Activated T-cell treated with anti-CD3 and anti-CD28 coated beads, Interleukin-2, amount 50 U/mL, for 1 hour (primary cell): Measurements from ENCODE around the gene TRAK1.

Source experiments
- DNase-seq: peaks from one replicate; pipeline ENCODE4 v3.0.0-alpha.2; 2020

TRAK1 gene

GRCh38 chr3:42159147-42159546, 68.0 kb downstream of the TRAK1 start:
- no peak for DNase-seq

DNA sequence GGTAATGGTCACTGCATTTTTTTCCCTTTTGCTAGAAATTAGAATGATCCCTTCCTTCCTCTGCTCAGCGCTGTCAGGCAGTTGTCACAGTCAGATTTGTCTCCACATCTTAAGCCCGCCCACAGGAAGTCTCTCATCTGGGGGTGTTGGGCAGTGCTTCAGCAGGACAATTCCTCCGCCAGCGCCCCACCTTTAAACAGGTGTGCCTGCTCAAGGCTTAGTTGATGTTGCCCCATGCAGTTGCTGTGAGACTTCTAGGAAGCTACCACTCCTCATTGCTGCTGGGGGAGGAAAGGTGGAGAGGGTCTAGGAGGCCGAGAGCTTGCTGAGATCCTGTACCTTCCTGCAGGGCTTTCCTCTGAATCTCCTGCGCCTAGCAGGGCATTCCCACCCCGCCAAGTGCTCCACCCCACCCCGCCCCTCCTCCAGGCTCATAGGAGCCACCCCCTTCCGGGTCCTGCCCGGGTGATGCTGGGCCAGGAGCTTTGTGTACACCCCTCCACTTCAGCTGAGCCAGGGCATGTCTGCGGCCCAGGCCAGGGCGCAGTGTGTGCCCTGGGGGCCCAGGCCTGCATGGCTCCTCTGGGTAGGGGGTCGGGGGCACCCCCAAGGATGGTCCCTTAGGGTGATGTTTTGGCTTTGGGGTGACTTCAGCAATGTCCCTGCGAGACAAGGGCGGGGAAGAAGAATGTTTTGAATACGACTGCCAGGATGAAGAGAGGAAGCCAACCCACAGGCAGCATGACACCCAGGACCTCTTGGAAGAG, 68.7 kb downstream of the TRAK1 start:
- DNase-seq: peak; percentile 31

- DNase-seq: no peak
These were observed 70.1 kb downstream of the TRAK1 start for GRCh38 chr3:42161050-42161935.

GRCh38 chr3:42162462-42162861, 71.3 kb downstream of the TRAK1 start:
- no peak for DNase-seq

GRCh38 chr3:42163622-42164244, 72.6 kb downstream of the TRAK1 start:
- DNase-seq: no peak

- no peak for DNase-seq
These were observed 73.5 kb downstream of the TRAK1 start for GRCh38 chr3:42164656-42165055.

GRCh38 chr3:42165211-42165610, 74.1 kb downstream of the TRAK1 start:
- DNase-seq: no peak

GRCh38 chr3:42166214-42166613, 75.1 kb downstream of the TRAK1 start:
- DNase-seq: no peak

DNA sequence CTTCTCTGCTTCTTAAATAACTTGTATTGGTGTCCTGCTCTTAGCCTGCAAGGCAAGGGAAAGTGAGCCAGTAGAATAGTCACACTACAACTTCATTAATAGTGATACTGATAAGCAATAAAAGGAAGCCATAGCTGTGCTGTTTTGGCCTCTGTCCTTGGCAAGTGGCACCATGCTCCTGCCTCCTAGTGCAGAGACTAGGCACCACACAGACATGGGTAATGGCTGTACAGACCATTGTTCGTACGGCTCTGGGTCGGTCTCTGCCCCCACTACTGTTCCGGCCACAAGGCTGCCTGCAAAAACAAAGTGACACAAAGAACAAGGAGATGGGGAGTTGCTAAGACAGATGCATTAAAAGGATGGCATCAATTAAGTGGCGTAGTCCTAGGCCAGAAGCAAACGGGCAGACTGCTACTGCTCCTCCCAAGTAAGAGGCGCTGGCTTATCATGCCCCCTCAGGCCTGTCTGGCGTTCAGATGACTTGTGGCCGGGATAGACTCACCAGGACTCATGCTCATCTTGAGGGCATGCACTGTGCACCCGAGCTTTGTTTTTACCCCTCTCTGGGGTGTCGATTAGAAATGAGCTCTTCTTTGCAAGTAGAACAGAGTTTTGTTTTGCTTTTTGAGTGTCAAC, 75.6 kb downstream of the TRAK1 start:
- no peak for DNase-seq

GRCh38 chr3:42169579-42170120, 78.5 kb downstream of the TRAK1 start:
- no peak for DNase-seq

DNA sequence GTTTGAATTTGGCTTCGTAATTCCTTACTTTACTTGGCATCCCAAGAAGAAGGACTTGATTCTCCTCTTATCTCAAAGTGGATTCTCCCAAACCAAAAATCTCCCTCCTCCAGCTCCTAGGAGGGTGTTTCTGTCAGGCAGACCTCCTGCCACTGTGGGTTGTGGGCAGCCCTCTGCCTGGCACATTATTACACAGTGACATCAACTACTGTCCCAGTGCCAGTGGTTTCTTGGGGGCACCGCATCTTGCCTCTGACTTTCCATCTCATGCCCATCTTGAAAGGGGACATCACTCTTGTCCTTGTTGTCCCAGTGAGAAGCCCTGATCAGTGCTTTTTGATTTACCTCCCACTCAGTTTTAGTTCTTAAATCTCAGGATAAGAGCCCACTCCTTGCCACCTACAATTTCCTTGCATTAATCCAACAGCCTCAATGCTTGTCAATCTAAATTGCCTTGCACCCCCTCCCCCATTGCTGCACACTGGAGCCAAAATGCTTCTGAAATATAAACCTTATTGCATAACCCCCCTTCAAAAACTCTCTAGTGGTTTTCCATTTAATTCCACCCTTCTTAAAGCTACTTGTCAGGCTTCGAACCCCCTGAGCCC, 81.0 kb downstream of the TRAK1 start:
- DNase-seq: no peak

- no peak for DNase-seq
These were observed 82.2 kb downstream of the TRAK1 start for GRCh38 chr3:42173307-42173706.

GRCh38 chr3:42174679-42175385, 83.7 kb downstream of the TRAK1 start:
- DNase-seq: no peak

- DNase-seq: no peak
These were observed 84.5 kb downstream of the TRAK1 start for GRCh38 chr3:42175386-42176240.

DNA sequence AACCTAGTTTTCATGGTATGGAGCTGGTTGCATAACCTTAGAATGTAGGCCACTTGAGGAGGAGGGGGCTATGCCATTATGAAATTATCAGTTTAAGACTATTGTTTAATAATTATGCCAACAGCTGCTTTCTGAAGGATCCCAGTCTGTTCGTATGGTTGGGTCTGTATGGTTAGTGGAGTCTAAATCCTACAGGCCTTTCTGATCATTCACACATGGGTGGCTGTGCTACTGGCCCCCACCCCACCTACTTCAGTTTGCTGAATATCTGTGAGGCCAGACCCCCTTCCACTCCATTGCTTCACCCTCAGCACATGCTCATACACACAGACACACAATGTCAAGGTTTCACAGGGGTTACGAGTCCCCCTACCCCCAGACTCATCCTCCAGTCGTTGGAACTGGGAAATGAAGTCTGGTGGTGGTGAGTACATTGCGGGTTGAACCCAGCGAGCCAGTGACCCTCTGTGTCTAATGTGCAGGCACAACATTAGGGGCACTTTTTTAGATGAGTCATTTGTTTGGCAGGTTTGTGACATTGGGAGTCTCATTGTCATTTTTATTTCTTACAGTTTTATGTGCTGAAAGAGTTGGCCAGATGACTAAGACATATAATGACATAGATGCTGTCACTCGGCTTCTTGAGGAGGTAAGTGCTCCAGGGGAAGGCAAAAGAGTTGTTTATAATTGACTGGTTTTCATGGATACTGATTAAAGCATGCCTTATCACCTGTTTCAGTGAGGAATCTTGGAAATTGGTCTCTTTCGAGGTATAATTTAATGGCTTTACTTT, 85.3 kb downstream of the TRAK1 start:
- DNase-seq: no peak

GRCh38 chr3:42177068-42177800, 86.1 kb downstream of the TRAK1 start:
- no peak for DNase-seq

DNA sequence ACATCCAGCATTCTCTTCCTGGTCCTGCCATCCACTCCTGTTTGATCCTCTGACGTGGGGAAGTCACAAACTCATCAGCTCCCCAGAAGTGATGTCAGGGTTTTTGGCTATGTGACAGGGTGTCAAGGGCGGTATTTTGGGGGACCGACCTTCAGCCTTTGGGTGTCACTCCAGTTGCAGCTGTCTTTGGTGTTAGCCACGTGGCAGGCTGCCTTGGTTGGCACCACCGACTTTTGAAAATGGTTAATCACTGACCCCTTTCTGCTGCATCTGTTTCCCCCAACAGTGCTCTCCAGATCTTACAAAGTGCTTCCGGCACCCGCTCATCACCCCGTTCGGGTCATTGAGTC, 86.6 kb downstream of the TRAK1 start:
- DNase-seq: no peak

- DNase-seq: no peak
These were observed 88.1 kb downstream of the TRAK1 start for GRCh38 chr3:42179110-42179725.

DNA sequence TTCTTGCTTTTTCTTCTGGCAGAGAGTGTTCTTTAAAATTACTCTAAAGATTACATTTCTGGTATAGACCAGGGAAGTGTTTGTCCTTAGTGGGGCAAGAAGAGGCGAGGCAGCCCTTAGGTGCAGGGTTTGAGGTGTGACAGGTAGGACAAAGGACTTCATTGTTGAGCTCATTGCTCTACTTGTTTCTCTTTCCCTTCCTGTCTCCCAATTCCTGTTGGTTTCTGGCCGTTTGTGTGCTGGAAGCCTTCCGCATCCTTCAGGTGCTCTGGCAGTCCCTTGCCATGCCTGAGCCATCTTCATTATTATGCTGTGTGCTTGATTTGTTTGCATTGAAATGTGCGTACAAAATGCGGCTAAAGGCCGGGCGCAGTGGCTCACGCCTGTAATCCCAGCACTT, 89.7 kb downstream of the TRAK1 start:
- no peak for DNase-seq
